DMS153 (cell line): ENCODE results near the gene APBB2.
"Not testable (repeated sequence)": the region's sequence is repeated elsewhere in the genome, so short reads cannot be mapped to it uniquely, and the experiment has no call there.

ENCODE experiments used
- DNase-seq: peaks from one replicate; lab custom pipeline; 2025; lab: John Stamatoyannopoulos, UW

Gene APBB2

DNA sequence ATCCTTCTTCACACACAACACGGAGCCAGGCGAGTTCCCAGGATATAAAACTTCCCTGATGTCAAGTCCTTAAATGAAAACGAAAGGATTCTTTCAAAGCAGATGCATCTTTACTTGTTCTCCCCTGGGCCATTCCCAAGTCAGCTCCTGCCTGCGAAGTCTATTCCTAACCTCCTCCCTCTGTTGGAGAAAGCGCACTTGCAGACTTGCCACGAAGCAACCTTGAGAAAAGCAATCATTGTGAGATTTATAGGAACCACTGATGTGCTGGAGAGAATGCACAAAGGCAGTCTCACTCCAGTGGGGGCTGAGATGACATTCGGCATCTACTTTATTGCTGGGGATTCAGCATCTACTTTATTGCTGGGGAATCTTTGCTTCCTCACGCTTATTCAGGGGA, 308.9 kb downstream of the APBB2 start:
- no peak for DNase-seq

DNA sequence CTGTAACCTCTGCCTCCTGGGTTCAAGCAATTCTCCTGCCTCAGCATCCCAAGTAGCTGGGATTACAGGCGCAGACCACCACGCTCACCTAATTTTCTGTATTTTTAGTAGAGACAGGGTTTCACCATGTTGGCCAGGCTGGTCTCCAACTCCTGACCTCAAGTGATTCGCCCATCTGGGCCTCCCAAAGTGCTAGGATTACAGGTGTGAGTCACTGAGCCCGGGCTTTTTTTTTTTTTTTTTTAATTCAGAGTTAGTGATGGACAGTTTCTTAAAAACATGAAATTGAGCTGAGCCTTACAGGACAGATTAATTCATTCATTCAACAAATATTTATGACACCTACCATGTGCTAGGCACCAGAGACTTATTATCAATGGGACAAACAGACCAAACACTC, 313.8 kb downstream of the APBB2 start:
- not testable (repeated sequence) for DNase-seq

DNA sequence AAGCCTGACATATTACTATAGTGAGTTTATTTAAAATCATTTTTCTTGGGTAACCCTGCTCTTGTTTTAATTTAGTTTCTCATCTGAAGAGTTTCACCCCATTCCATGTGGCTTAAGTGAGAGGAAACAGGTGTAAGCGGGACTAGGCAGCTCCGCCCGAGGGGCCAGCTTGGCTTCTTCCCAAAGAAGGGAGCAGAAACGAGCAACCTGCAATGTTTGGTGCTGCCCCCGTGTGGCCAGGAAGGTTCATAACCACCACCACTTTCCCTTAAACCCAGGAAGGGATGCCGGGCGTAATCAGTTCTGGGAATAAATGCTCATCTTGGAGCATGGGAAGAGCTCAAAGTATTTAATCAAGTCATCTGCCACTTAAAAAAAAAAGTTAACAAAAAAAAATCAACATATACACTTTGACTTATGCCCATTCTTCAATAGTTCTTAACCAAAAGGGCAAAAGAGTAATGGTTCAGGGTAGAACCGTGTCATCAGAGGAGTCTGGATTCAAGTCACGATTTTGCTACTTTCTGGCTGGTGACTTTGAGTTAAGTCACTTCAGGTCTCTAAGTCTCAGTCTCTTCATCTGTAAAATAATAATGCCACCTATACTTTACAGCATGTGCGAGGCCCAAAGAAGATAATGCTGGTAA, 316.7 kb downstream of the APBB2 start:
- DNase-seq, result no peak

DNA sequence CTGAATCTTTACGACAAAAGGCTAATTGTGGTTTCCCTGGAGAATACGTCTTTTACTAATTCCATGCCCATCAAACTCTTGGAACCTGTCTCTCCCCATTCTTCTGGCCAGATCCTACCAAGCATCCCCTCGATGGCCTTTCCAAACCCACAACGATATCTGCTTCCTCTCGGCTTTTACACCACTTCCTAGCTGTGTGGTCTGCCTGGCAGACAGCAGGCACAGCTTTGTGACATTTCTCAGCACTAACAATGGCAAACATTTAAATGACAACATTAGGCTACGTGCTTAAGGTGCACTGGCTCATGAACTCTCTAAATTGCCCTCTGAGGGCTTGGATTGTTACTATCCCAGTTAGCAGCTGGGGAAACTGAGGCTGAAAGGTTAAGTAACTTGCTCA, 323.6 kb downstream of the APBB2 start:
- no peak for DNase-seq

DNA sequence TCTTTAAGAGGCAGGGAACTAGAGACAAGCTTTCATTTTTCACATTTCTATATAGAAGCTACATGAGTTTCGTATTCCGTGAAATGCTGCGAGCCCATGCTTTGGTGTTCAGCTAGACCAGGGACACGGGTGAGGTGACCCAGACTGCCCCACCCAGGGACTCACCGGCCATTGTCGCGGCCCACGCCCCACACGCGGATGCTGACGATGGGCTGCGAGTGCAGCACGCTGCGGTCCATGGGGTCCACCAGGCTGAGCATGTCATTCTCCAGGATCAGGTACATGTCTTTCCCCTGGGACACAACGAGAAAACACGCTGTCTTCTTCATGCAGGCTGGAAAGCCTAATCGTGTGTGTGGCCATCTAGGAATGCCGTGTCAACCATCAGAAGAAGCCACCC, 324.1 kb downstream of the APBB2 start:
- DNase-seq, result no peak

DNA sequence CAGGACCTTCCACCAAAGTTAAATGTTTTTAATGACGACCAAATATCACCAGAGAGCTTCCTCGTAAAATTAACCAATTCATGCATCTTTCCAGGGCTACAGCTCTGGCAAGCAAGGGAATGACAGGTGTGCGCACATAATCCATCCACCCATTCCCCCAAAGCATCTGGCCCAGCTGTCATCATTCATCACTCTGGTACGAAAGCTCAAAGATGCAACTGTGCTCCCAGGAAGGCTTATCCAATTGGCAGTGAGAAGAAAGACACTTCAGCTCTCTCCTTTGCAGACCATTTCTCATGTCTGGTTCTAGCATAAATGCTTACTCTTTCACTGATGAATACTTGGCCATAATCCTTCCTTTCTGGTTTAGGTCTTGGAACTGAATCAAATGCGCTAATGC, 325.4 kb downstream of the APBB2 start:
- no peak for DNase-seq

DNA sequence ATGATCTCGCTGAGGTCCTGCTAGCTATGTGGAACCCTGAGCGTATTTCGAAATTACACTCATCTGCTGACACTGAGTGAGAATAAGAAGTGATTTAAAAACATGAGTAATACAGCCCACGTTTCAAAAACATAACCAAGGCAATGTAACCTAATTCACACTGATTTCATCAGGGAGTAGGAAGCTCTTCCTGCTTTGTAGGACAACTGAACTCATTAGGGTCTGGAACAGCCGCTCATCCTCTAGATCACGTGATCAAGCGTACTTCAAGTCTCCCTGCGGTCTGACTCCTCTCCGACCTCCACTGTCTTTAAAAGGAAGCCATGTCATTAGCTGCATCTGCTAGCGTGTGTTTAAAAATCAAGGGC, 326.6 kb downstream of the APBB2 start:
- no peak for DNase-seq

DNA sequence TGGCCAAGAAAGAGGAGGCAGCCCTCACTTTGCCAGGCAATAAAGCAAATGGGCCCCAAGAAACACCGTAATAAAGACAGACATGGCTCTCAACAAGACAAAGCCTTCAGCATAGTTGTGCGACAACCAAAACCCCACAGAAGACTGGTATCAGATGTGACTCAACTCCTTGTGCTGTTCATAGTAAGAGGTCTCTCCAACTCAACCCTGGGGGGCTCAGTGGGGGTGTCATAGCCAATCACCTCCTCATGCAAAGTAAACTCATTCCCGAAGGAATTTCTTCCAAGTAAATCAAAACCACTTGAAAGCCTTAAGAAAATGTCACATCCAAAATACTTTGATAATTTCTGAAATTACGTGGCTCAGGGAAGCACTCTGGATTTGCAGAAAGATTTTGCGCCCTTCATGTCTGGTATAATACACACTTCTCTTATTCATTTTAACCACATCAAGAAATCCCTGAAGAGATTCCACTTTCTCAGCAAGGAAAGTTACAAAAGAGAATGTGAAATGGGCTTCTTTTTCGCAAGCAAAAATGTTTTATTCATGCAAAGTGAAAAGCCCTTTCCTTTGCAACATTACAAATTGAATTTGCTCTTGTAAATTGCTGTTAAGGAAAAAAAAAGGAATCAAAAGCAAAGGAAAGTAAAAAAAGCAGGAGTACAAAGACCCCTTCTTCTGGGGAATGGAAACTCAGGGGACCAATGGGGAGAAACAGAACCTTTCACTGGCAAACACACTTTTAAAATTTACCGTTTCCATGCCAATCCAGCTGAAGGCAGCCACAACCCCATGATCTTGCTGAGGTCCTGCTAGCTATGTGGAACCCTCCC, 327.2 kb downstream of the APBB2 start:
- DNase-seq, result no peak

DNA sequence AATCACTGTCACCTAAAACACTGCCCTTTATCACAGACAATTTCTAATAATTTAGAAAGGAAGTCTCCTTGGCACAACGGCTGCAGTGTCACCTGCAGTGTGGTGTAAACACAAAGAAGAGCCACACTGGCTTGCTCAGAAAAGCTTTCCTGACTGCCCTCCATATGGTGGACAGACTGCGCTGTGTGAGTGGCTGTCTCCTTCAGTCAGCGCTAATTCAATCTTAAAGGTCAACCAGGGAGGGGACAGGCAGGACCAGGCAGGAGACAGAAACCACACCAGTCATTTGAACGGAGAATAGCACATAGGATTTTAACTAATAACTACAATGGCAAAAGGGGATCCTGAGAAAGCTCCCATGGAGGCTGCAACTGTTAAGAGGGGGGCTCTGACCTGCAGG, 332.5 kb downstream of the APBB2 start:
- no peak for DNase-seq

DNA sequence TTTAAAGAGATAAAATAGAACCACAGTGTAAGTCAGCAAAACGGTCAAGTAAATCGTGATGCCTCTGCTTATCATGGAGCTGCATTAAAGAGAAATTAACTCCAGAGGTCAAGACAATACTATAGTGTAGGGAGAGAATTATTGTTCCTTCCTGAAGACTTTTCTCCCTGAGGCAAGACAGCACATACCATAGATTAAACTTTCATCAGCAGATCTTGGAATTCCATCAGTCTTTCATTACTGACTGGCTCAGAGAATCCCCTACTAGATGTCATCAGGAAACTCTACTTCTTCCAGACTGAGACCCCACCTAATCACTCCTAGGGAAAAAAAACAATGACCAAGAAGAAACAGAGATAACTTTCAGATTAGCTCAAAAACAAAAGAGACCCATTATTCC, 333.2 kb downstream of the APBB2 start:
- no peak for DNase-seq

DNA sequence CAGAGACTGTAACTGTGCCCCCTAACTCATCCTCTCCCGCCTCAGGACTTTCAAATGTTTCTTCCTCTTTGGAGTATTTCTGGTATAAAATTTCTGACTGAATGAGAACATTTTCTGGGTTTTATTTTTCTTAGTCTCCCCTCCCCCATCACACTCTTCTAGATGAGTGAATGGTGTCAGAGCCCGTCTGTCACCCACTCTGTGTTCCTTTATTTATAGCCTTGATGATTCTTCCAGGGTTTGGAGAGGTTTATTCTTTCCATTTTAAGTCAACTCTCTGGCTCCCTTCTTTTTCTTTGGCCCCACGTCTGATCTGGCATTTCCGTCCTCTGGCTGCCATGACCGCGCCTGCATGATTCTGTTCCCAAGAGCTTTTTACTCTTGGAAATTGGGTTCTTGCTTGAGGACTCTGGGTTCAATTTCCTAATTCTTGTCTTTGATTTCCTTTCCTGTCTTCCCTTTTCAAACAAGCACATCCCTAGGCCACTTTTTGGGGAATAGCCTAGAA, 335.7 kb downstream of the APBB2 start:
- DNase-seq, result no peak

DNA sequence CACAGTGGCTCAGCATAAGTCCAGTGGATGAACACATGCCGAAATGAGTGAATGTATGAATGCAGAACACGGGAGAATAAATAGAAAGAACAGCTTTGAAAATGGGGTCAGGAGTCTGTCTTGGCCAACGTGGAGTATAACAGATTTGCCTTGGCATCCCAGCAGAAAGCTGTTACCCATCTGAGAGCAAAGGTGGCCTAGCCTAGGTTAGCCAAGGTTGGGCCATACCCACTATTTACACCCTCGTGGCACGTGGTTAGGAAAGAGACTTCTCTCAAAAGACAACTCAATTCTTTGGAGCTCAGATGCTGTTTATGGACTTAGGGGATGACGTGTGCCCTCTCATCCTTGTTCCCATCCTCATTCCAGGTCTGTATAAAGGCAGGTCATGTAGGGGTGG, 337.3 kb downstream of the APBB2 start:
- DNase-seq, result no peak

DNA sequence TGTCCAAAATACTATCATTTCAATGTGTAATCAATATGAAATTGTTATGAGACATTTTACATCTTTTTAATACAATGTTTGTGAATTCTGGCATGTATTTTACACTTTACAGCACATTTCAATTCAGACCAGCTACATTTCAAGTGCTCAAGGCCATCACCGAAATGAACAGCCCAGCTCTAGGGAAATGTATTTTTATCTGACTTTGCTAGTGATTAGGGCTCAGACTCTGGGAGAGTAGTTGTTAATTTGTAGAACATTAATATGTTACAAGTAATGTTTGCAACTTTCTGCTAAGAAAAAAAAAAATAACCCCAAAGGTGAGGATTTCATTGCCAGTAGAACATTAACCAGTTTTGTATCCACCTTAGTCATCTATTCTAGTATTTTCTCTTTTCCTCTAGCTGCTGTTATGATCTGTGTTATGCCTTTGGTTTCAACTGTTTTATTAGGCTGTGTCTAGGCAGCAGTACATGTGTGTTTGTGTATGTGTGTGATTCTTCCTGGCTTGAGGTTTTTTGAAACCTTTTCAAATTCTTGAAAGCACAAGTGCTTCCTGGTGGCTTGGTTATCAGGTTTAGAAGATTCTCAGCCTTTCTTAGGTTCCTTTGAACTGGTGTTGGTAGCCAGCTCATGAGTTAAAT, 338.7 kb downstream of the APBB2 start:
- DNase-seq, result no peak

DNA sequence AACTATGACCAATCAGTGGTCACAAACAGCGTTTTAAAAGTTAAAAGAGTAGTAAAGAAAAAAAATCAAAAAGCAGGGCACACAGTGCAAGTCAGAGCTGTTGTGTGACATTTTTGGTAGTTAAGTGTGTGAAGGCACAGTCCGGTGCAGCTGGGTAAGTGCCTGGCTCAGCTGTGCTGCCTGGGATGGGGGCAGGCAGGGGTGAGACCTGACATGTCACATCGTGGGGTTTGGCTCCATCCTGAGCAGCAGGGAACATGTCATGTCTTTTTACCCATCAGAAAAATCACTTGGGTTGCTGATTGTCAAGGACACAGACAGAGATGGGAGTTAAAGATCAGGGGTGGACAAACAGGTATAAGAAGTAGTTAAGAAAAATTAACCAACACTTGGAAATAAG, 339.4 kb downstream of the APBB2 start:
- DNase-seq, result no peak

DNA sequence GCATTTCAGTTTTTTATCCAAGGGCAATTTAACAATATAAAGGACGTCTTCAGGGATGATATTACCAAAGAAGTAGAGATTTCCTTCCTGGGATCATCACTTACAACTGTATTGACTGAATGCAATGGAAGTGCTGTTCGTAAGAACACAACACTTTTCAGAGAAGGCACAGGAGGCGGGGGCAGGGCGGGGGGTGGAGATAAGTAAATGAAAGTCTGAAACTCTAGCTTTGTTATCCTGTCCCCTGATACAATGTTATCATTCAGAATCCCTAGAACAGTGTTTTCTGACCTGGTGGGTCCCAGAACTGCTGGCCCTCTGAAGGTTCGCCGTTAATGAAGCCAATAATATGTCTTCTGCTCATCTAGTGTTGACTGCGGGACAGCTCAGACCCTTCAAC, 340.0 kb downstream of the APBB2 start:
- DNase-seq, result no peak

DNA sequence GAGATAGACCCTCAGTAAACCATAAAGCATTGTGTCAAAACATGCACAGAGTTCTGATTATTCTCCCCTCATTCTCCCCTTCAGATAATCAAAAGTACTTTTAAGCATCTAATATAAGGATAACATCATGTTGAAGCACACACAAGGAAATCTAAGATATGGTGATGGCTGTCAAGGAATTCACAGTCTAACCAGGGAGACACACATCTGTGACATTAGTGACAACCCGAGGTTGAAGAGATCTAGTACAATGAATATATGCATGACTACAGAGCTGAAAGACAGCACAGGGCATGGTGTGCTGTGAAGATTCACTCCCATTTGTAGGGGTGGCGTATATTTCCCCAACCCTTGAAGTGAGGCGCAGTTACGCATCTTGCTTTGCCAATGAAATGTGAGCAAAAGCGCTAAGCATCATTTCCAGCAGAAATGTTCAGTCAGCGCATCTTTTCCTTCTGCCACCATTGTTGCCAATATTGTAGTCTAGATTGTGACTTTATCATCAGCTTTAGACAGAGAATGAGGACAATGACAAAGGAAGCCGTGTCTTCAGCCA, 342.6 kb downstream of the APBB2 start:
- no peak for DNase-seq

DNA sequence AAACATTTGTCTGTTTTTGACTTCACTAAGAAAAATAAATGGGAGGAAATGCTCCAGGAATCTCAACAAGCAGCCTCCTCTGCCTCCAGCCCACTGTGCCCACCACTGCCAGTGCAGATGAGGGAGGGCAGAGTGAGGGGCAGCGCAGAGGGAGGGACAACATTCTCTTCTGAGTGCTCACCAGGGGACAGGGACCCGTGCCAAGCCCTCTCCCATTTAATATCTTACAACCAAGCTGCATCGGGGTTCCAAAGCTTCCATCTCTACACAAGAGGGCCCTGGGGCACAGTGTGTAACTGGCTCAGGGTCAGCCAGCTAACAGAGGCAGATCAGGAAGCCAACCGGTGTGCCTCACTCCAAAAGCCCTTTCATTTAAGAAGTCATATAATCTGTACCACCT, 344.2 kb downstream of the APBB2 start:
- no peak for DNase-seq

DNA sequence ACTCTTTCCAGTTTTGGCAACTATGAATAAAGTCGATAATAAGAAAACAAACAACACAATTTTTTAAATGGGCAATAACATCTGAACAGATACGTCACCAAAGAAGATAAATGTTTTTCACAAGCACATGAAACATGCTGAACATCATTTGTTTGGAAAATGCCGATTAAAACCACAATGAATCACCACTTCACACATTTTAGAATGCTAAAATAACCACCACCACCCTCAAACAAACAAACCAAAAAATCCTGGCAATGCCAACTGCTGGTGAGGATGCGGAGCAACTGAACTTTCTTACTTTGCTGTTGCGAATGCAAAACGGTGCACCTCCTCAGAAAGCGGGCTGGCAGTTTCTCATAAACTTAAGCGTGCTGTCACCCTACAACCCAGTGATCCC, 348.6 kb downstream of the APBB2 start:
- no peak for DNase-seq

DNA sequence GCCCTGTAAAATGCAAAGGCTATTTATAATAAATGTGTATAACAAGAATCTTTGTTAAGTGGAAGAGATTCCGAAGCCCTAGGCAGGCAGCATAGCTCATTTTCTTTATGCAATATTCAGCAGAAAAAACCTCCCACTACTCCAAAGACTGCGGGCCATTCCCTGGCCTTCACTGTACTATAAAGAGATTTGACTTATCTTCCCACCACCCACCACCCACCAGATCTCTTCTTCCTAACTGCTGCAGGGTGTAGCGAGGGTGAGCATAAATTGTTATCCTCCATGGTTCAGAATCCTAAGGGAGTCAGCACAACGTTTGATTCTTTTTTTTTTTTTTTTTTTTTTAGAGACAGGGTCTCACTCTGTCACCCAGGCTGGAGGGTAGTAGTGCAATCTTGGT, 349.8 kb downstream of the APBB2 start:
- DNase-seq, result no peak

DNA sequence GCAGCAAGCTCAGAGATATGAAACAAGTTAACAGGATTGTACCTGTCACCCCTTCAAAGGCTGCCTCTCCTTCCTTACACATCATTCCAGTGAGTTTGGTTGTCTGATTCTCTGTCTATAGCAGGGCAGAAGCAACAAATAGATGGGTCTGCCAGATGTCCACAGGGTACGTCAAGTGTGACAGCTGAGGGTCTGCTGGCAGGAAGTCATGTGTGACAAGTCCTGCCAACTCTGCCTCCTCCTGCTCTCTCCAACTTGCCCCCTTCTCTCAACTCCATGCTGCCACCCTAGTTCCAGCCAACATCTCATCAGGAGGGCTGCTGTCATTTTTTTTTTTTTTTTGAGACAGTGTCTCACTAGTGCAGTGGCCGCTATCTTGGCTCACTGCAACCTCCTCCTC, 355.4 kb downstream of the APBB2 start:
- DNase-seq, result no peak

DNA sequence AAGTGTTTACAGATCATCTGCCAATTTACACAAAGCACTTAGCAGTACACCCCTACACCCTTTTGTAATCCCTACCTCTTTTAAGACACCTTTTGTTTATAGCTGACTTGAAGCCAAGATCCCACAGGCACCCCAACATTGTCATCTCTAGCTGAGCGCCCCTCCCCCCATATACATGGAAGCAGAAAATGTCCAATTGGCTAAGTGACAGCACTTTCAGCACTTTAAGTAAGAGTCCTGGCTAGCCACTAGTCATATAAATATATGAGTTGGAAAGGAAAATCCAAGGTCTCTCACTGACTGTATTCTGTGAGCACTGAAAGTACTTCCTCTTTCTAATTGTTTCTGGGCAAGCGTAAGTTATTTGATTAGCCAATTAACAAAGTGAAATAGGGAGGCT, 356.4 kb downstream of the APBB2 start:
- DNase-seq, result no peak

DNA sequence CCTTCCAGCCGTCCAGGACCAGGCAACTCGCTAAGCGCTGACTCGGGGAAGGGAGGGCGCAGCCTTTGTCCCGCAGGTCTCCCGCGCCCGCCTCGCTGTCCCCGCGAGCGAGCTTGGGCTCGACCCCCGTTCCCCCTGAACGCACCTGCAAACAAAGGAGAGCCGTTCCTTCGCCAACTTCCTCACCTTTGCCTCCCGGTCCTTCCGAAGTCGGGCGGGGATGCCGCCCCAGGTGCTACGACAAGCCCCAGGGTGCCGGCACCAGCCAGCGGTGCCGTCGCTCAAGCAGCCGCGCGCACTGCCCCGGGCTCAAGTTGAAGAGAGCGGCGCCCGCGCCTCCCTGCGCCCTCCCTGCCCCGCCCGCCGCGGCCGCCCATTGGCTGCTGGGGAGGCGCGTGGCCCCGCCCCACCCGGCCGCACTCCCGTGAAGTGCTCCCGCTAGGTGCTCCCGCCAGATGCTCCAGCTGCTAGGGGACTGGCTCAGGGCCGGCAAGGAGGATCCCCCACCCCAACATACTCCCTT, 357.4 kb downstream of the APBB2 start:
- peak; percentile 31 for DNase-seq
